ENCODE results near the gene GRIA1.
"Not testable (repeated sequence)": the region's sequence is repeated elsewhere in the genome, so short reads cannot be mapped to it uniquely, and the experiment has no call there.

Gene GRIA1

GRCh38 chr5:153835891-153836515, 345.5 kb downstream of the GRIA1 start:
- no peak for DNase-seq (ENCODE audit: low spot score)

DNA sequence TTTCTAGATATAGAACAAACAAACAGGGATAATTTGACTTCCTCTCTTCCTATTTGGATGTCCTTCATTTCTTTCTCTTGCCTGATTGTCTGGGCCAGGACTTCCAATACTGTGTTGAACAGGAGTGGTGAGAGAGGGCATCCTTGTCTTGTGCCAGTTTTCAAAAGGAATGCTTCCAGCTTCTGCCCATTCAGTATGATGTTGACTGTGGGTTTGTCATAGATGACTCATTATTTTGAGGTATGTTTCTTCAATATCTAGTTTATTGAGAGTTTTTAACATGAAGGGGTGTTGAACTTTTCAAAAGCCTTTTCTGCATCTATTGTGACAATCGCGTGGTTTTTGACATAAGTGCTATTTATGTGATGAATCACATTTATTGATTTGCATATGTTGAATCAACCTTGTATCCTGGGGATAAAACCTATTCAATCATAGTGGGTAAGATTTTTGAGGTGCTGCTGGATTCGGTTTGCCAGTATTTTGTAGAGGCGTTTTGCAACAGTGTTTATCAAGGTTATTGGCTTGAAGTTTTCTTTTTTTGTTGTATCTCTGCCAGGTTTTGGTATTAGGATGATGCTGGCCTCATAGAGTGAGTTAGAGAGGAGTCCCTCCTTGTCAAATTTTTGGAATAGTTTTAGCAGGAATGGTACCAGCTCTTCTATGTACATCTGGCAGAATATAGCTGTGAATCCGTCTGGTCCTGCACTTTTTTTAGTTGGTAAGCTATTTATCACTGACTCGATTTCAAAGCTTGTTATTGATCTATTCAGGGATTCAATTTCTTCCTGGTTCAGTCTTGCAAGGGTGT, 359.0 kb downstream of the GRIA1 start:
- DNase-seq (ENCODE audit: low spot score), result not testable (repeated sequence)

- DNase-seq (ENCODE audit: low spot score), result no peak
Observed at GRCh38 chr5:153860195-153860886, 369.9 kb downstream of the GRIA1 start.

- not testable (repeated sequence) for DNase-seq (ENCODE audit: low spot score)
Observed at GRCh38 chr5:153862906-153863305, 372.4 kb downstream of the GRIA1 start.

All from hematopoietic multipotent progenitor cell treated with erythropoietin and hydrocortisone succinate and interleukin-3 and kit ligand, for 17 days (in vitro differentiated cells).